ENCODE results near the gene AGPS.

The AGPS gene

GRCh38 chr2:177471990-177472389 lies 79.4 kb downstream of the AGPS start:
- no peak for TF ChIP-seq TAF1 (IDR thresholded peaks at IDR 0.05; ENCODE audit: borderline replicate concordance, insufficient read depth, low read length)

GRCh38 chr2:177474301-177474700 lies 81.7 kb downstream of the AGPS start:
- TF ChIP-seq TAF1 (IDR thresholded peaks at IDR 0.05; ENCODE audit: borderline replicate concordance, insufficient read depth, low read length) (no peak), POLR2AphosphoS5 (IDR thresholded peaks at IDR 0.05; ENCODE audit: low read depth, low read length) (no peak), REST (IDR thresholded peaks at IDR 0.05; ENCODE audit: insufficient read depth in 1 of 2, low read depth in 2 of 2, low read length in 2 of 2) (no peak), SIN3A (IDR thresholded peaks at IDR 0.05; ENCODE audit: borderline replicate concordance, insufficient read depth, low read length) (no peak), FOXP2 (optimal IDR thresholded peaks at IDR 0.05; ENCODE audit: borderline replicate concordance, extremely low read depth, extremely low read length, insufficient read depth) (no peak)

GRCh38 chr2:177474998-177475397 lies 82.4 kb downstream of the AGPS start:
- no peak for TF ChIP-seq TAF1 (IDR thresholded peaks at IDR 0.05; ENCODE audit: borderline replicate concordance, insufficient read depth, low read length)
- no peak for TF ChIP-seq REST (IDR thresholded peaks at IDR 0.05; ENCODE audit: insufficient read depth in 1 of 2, low read depth in 2 of 2, low read length in 2 of 2)
- TF ChIP-seq POLR2AphosphoS5 (IDR thresholded peaks at IDR 0.05; ENCODE audit: low read depth, low read length), result no peak
- TF ChIP-seq FOXP2 (optimal IDR thresholded peaks at IDR 0.05; ENCODE audit: borderline replicate concordance, extremely low read depth, extremely low read length, insufficient read depth), result no peak
- no peak for TF ChIP-seq SIN3A (IDR thresholded peaks at IDR 0.05; ENCODE audit: borderline replicate concordance, insufficient read depth, low read length)

GRCh38 chr2:177476897-177477296 lies 84.3 kb downstream of the AGPS start:
- no peak for TF ChIP-seq SIN3A (IDR thresholded peaks at IDR 0.05; ENCODE audit: borderline replicate concordance, insufficient read depth, low read length)
- no peak for TF ChIP-seq TAF1 (IDR thresholded peaks at IDR 0.05; ENCODE audit: borderline replicate concordance, insufficient read depth, low read length)
- no peak for TF ChIP-seq REST (IDR thresholded peaks at IDR 0.05; ENCODE audit: insufficient read depth in 1 of 2, low read depth in 2 of 2, low read length in 2 of 2)
- TF ChIP-seq POLR2AphosphoS5 (IDR thresholded peaks at IDR 0.05; ENCODE audit: low read depth, low read length), result no peak
- no peak for TF ChIP-seq FOXP2 (optimal IDR thresholded peaks at IDR 0.05; ENCODE audit: borderline replicate concordance, extremely low read depth, extremely low read length, insufficient read depth)

- no peak for TF ChIP-seq FOXP2 (optimal IDR thresholded peaks at IDR 0.05; ENCODE audit: borderline replicate concordance, extremely low read depth, extremely low read length, insufficient read depth)
- no peak for TF ChIP-seq REST (IDR thresholded peaks at IDR 0.05; ENCODE audit: insufficient read depth in 1 of 2, low read depth in 2 of 2, low read length in 2 of 2)
- no peak for TF ChIP-seq SIN3A (IDR thresholded peaks at IDR 0.05; ENCODE audit: borderline replicate concordance, insufficient read depth, low read length)
- TF ChIP-seq TAF1 (IDR thresholded peaks at IDR 0.05; ENCODE audit: borderline replicate concordance, insufficient read depth, low read length), result no peak
- TF ChIP-seq POLR2AphosphoS5 (IDR thresholded peaks at IDR 0.05; ENCODE audit: low read depth, low read length), result no peak
These were observed 85.5 kb downstream of the AGPS start for GRCh38 chr2:177478029-177478428.
